Measurements from ENCODE around the gene PHLDA3. TPM values are rescaled to one million over a fixed set of nuclear protein-coding genes. Genes with fewer than 3 reads are reported as not detected.

The PHLDA3 gene
- total RNA-seq, 4 donors from 2014 or later = 63.0 to 110 (median 72.1) TPM

DNA sequence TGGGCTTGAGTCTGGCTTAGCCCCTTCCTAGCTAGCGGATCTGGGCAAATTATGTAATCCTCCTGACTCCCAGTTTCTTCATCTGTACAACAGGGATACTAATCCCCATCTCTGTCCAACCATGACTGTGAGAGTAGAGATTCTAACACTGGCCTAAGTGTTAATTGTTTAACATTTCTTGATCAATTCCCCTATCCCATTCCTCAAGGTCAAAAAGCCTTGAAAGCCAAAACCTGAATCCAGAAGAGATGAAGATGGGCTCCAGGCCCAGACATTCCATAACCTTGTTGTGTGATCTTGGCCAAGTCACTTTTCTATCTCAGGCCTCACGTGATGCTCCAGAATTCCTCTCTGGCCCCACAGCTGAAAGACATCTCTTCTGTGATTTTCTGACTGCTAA, 18.8 kb upstream of the PHLDA3 start:
- no peak for DNase-seq (ENCODE audit: low spot score in 2 of 2)
- H3K4me3 ChIP-seq (ENCODE audit: low read depth, poor library complexity, severe bottlenecking) = no peak overlapping the region
- intact Hi-C loops (cut with DNase I; ENCODE audit: low total_unique reads) = no loop called here
- WGBS, 2 donors = 66 to 74% methylated on average over 2 of the region's 2 CpGs
- no peak for TF ChIP-seq POLR2A (IDR thresholded peaks at IDR 0.05)

- TF ChIP-seq, protein P1, sequence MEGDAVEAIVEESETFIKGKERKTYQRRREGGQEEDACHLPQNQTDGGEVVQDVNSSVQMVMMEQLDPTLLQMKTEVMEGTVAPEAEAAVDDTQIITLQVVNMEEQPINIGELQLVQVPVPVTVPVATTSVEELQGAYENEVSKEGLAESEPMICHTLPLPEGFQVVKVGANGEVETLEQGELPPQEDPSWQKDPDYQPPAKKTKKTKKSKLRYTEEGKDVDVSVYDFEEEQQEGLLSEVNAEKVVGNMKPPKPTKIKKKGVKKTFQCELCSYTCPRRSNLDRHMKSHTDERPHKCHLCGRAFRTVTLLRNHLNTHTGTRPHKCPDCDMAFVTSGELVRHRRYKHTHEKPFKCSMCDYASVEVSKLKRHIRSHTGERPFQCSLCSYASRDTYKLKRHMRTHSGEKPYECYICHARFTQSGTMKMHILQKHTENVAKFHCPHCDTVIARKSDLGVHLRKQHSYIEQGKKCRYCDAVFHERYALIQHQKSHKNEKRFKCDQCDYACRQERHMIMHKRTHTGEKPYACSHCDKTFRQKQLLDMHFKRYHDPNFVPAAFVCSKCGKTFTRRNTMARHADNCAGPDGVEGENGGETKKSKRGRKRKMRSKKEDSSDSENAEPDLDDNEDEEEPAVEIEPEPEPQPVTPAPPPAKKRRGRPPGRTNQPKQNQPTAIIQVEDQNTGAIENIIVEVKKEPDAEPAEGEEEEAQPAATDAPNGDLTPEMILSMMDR (IDR thresholded peaks at IDR 0.05) = no peak
- TF ChIP-seq POLR2A (IDR thresholded peaks at IDR 0.05) = no peak
- intact Hi-C loops (cut with DNase I; ENCODE audit: low total_unique reads) = no loop called here
Observed at GRCh38 chr1:201486187-201486586, 17.2 kb upstream of the PHLDA3 start.

DNA sequence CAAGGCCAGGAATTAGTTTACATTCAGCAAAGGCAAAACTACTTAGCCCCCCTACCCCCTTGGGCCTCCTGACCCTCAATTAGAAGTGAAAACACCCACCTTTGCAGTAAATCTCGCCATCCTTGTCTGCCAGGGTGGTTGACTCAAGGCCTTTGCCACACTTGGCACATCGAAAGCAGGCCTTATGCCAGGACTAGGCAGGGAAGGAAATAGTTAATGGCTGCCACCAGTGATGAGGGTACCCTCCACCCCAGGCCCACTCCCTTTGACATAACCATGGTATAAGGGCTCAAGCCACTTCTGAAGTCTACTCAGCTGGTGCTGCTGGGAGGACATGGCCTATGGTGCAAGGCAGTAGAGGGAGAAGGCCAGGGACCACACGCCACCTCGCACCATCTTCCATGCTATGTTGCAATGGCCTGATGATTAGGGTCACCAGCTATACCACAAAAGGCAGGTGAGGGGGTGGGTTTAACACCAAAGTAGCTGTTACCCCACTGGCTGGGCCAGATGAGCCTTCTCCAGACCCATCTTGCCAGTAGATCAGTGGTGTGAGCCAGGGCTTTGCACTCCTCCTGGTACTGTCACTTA, 16.3 kb upstream of the PHLDA3 start:
- TF ChIP-seq, protein P1 (IDR thresholded peaks at IDR 0.05) = no peak
- TF ChIP-seq POLR2A (IDR thresholded peaks at IDR 0.05) = no peak
- 89 to 96% methylated on average over 4 of the region's 4 CpGs for WGBS, 2 donors
- intact Hi-C loops (cut with DNase I; ENCODE audit: low total_unique reads) = no loop called here
- H3K4me3 ChIP-seq (ENCODE audit: low read depth, poor library complexity, severe bottlenecking) = no peak overlapping the region
- DNase-seq (ENCODE audit: low spot score in 2 of 2) = no peak

More at GRCh38 chr1:201486187-201486586, 17.2 kb upstream of the PHLDA3 start:
- no peak overlapping the region for H3K4me3 ChIP-seq (ENCODE audit: low read depth, poor library complexity, severe bottlenecking)
- WGBS, 2 donors = 55 to 67% methylated on average over 3 of the region's 3 CpGs
- DNase-seq (ENCODE audit: low spot score in 2 of 2) = no peak

DNA sequence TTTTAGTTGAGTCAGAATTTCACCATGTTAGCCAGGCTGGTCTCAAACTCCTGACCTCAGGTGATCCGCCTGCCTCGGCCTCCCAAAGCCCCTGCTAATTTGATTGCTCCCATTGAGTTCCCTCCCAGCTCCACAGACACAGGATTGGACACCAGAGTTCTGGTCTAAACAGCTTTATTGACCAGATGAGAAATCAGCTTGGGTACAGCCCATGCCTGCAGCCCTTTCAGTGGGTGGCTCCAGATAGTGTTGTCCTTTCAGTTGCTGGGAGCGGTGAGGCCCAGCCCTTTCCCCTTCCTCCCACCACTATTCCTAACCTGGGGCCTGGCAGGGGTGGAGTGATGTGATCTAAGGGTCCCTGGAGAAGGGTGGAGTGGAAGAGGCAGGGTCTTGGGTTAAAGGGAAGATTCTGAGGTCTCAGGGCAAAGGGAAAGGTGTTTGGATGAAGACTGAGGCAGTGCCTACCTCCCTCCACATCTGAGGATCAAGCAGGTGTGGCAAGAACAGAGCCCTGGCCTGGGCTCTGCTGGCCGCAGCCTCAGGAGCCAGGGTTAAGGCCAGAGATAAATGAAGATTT, 14.5 kb upstream of the PHLDA3 start:
- no peak overlapping the region for H3K4me3 ChIP-seq (ENCODE audit: low read depth, poor library complexity, severe bottlenecking)
- no peak for DNase-seq (ENCODE audit: low spot score in 2 of 2)
- TF ChIP-seq, protein P1 (IDR thresholded peaks at IDR 0.05) = no peak
- no peak for TF ChIP-seq POLR2A (IDR thresholded peaks at IDR 0.05)
- WGBS, 2 donors = 91% methylated on average over 4 of the region's 4 CpGs
- intact Hi-C loops (cut with DNase I; ENCODE audit: low total_unique reads) = no loop called here

DNA sequence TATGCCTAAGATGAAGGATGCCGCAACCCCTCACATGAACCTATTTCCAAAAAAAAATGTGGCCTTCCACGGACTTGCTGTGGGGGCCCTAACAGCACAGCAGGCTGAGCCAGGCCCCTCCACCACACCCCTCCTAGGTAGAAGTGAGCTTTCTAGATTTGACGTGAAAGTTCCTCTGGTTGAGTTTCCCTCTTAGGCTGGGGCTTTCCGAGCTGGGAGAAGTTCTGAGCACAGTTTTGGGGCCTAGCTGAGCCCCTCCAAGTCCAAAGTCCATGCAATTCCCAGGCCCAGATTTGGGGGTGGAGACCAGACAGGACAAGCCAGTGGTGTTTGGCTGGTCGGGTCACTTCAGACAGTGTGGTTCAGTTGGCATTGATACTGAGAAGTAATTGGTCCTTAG, 13.8 kb upstream of the PHLDA3 start:
- no peak for TF ChIP-seq POLR2A (IDR thresholded peaks at IDR 0.05)
- TF ChIP-seq, protein P1 (IDR thresholded peaks at IDR 0.05) = no peak
- 63 to 74% methylated on average over 5 of the region's 5 CpGs for WGBS, 2 donors
- intact Hi-C loops (cut with DNase I; ENCODE audit: low total_unique reads) = no loop called here
- DNase-seq (ENCODE audit: low spot score in 2 of 2) = no peak
- no peak overlapping the region for H3K4me3 ChIP-seq (ENCODE audit: low read depth, poor library complexity, severe bottlenecking)

GRCh38 chr1:201481761-201482493, 12.9 kb upstream of the PHLDA3 start:
- intact Hi-C loops (cut with DNase I; ENCODE audit: low total_unique reads) = no loop called here
- 10% methylated on average over 22 to 35 of the region's 35 CpGs for WGBS, 2 donors

More at GRCh38 chr1:201481761-201482493, 12.9 kb upstream of the PHLDA3 start:
- TF ChIP-seq, protein P1 (IDR thresholded peaks at IDR 0.05) = peak in 1 of 3 donors; percentile 92
- no peak for TF ChIP-seq POLR2A (IDR thresholded peaks at IDR 0.05)
- peak in 1 of 2 donors; percentile 96 for DNase-seq (ENCODE audit: low spot score in 2 of 2)
- H3K4me3 ChIP-seq (ENCODE audit: low read depth, poor library complexity, severe bottlenecking) = no peak overlapping the region
